Measurements from ENCODE around the gene TSC22D3. TPM values are rescaled to one million over a fixed set of nuclear protein-coding genes. Genes with fewer than 3 reads are reported as not detected.
A peak's percentile ranks its signal among the peaks of the same experiment; 100 is the strongest.

TSC22D3 gene
- total RNA-seq, 1 donor from 2014 or later = 317 TPM

GRCh38 chrX:107716118-107716684, 59.4 kb downstream of the TSC22D3 start:
- TF ChIP-seq CTCF (IDR thresholded peaks at IDR 0.05) = no peak
- Histone ChIP-seq H3K36me3 (peaks cover 26% of the 10 kb centered on the region), H3K4me3 (peak overlapping the region; percentile 72), H3K27me3 (no peaks in the 10 kb centered on the region), H3K27ac (peak overlapping the region; percentile 98), H3K9me3 (no peaks in the 10 kb centered on the region), H3K4me1 (peaks cover 27% of the 10 kb centered on the region)
- DNase-seq = peak; percentile 67
- intact Hi-C loops (cut with DNase I) = loop anchor here (5.0 kb wide), 1 partner anchor 56 kb away; no protein-coding TSS in a partner anchor
- ATAC-seq = peak; percentile 2

DNA sequence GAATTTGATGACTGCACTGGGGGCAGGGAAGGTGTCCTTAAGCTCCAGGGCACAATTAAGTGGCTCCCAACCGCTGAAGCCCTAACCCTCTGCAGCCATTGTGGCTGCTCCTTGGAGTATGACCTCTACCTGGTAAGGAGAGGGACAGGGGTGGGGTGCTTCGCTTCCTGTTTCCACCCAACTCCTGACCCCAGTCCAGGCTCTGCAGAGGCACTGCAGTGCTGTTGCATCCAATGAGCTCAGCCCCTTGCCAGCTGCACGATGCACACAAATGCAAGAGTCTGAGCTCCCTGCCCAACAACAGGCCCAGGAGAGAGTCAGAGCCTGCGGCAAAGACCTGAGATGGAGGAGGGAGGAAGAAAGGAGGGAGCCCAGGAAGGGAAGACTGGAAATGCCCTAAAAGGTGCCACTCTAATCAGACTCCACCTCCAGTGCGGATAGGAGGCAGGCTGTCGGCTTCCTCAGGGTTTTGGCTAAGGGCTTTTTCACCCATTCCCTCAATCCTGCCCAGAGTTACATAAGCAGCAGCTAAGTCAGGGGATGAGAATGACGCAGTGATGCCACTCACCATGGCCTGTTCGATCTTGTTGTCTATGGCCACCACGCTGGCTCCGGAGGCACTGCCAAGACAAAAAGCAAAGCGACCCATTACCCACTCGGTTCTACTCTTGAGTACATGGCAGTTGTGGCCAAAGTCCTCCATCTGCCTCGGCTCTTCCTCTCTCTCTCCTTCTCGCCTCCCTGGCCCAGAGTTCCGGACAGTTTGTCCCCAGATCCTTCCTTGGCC, 60.1 kb downstream of the TSC22D3 start:
- peaks cover 26% of the 10 kb centered on the region for H3K36me3 ChIP-seq
- no peaks in the 10 kb centered on the region for H3K27me3 ChIP-seq
- no peak for TF ChIP-seq CTCF (IDR thresholded peaks at IDR 0.05)
- DNase-seq (no peak), ATAC-seq (no peak)
- H3K4me3 ChIP-seq = peak overlapping the region; percentile 72
- H3K4me1 ChIP-seq = peaks cover 29% of the 10 kb centered on the region
- no peaks in the 10 kb centered on the region for H3K9me3 ChIP-seq
- intact Hi-C loops (cut with DNase I) = loop anchor here (5.0 kb wide), 1 partner anchor 57 kb away; no protein-coding TSS in a partner anchor
- H3K27ac ChIP-seq = peak overlapping the region; percentile 98

DNA sequence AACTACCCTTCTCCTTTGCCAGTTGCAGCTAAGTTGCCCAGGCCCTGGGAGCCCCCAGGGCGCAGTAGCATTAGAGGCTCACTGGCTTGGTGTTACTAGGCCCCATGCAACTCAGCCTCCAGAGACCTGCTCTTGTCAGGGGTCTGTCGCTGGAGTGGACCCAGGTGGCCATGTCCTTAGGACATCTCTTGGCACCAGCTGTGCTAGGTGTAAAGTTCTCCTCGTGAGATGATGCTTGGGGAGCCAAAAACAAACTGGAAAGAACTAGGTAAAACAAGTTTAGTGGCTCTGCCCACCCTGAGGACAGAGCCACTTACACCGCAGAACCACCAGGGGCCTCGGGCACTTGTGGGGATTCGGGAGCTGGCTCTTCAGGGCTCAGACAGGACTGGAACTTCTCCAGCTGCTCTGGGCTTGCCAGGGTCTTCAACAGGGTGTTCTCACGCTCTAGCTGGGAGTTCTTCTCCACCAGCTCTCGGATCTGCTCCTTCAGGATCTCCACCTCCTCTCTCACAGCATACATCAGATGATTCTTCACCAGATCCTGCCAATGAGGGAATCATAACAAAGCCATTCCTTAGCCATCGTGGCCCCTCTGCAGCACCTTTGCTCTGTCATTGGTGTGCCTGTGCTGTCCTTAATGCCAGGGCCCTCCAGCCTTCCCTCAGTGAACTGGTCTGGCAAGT, 61.2 kb downstream of the TSC22D3 start:
- Histone ChIP-seq H3K4me1 (peaks cover 29% of the 10 kb centered on the region), H3K4me3 (peak overlapping the region; percentile 72), H3K36me3 (peaks cover 26% of the 10 kb centered on the region), H3K27ac (peak overlapping the region; percentile 98), H3K27me3 (no peaks in the 10 kb centered on the region), H3K9me3 (no peaks in the 10 kb centered on the region)
- ATAC-seq (no peak), DNase-seq (no peak)
- intact Hi-C loops (cut with DNase I) = loop anchor here (5.0 kb wide), 1 partner anchor 37 kb away; no protein-coding TSS in a partner anchor
- TF ChIP-seq CTCF (IDR thresholded peaks at IDR 0.05) = peak; percentile 27

- peak overlapping the region; percentile 72 for H3K4me3 ChIP-seq
- H3K36me3 ChIP-seq = peaks cover 26% of the 10 kb centered on the region
- intact Hi-C loops (cut with DNase I) = loop anchor here (5.0 kb wide), 1 partner anchor 36 kb away; no protein-coding TSS in a partner anchor
- peaks cover 28% of the 10 kb centered on the region for H3K4me1 ChIP-seq
- H3K27me3 ChIP-seq = no peaks in the 10 kb centered on the region
- DNase-seq (no peak), ATAC-seq (no peak)
- no peaks in the 10 kb centered on the region for H3K9me3 ChIP-seq
- TF ChIP-seq CTCF (IDR thresholded peaks at IDR 0.05) = no peak
- H3K27ac ChIP-seq = peak overlapping the region; percentile 98
Measured at GRCh38 chrX:107713543-107714205, 61.9 kb downstream of the TSC22D3 start.

- H3K9me3 ChIP-seq = no peaks in the 10 kb centered on the region
- peak overlapping the region; percentile 98 for H3K27ac ChIP-seq
- TF ChIP-seq CTCF (IDR thresholded peaks at IDR 0.05) = no peak
- no peaks in the 10 kb centered on the region for H3K27me3 ChIP-seq
- no peak for ATAC-seq
- intact Hi-C loops (cut with DNase I) = loop anchor here (5.0 kb wide), 1 partner anchor 36 kb away; no protein-coding TSS in a partner anchor
- peaks cover 25% of the 10 kb centered on the region for H3K4me1 ChIP-seq
- no peak for DNase-seq
- peaks cover 26% of the 10 kb centered on the region for H3K36me3 ChIP-seq
- peak overlapping the region; percentile 72 for H3K4me3 ChIP-seq
Measured at GRCh38 chrX:107713203-107713542, 62.4 kb downstream of the TSC22D3 start.

Data from upper lobe of right lung (tissue), 1 donor.